Adrenal gland (tissue), 12 donors: ENCODE data around the gene PRTFDC1. TPM values are rescaled to one million over a fixed set of nuclear protein-coding genes. Genes with fewer than 3 reads are reported as not detected.
A peak's percentile ranks its signal among the peaks of the same experiment; 100 is the strongest.

Source experiments
- DNase-seq, 7 donors: peaks; one replicate each; pipeline ENCODE4 v3.0.0-alpha.2; 2019 to 2020
- H3K27ac ChIP-seq, 5 donors: fragments of 200-600 bp; sonication (generic) in 4 of 5; 1 replicate in 3 of 5; 2 replicates in 2 of 5; pipeline versions ENCODE4 v1.5.1 to v1.8.0; 2016 to 2020; ENCODE audit warnings: mild to moderate bottlenecking in 1 of 5
- H3K27me3 ChIP-seq: fragments of 200-600 bp; 2 replicates; pipeline ENCODE4 v1.8.0; 2021
- H3K36me3 ChIP-seq, 2 donors: fragments of 200-600 bp; replicated peaks in 1 of 2; 1 replicate in 1 of 2; 2 replicates in 1 of 2; pipeline versions ENCODE4 v1.5.1 to v1.8.0; 2018 to 2022
- H3K4me1 ChIP-seq, 2 donors: fragments of 200-600 bp; replicated peaks in 1 of 2; 1 replicate in 1 of 2; 2 replicates in 1 of 2; pipeline versions ENCODE4 v1.5.1 to v1.8.0; 2018 to 2021
- H3K4me3 ChIP-seq, 4 donors: fragments of 200-600 bp; sonication (generic) in 3 of 4; one replicate each; pipeline ENCODE4 v1.5.1; 2016 to 2018
- H3K9me3 ChIP-seq, 3 donors: fragments of 200-600 bp; sonication (generic) in 1 of 3; replicated peaks in 1 of 3; 1 replicate in 2 of 3; 2 replicates in 1 of 3; pipeline versions ENCODE4 v1.5.1 to v1.8.0; 2016 to 2021
- CTCF ChIP-seq, 6 experiments: fragments of 450-650 bp in 4 of 6; fragments of 200-600 bp in 2 of 6; sonication (generic) in 1 of 6; IDR thresholded peaks; 1 replicate in 5 of 6; 2 replicates in 1 of 6; pipeline versions ENCODE4 v1.5.1 to v1.8.0; 2016 to 2021; ENCODE audit warnings: antibody characterized with exemption in 6 of 6, mild to moderate bottlenecking in 2 of 6, moderate library complexity in 1 of 6
- POLR2A ChIP-seq, 2 donors: fragments of 450-650 bp; IDR thresholded peaks; one replicate each; pipeline ENCODE4 v1.6.1; 2017; ENCODE audit warnings: antibody characterized with exemption in 2 of 2, mild to moderate bottlenecking in 2 of 2, moderate library complexity in 1 of 2
- WGBS, 4 donors: extraction: QIAGEN DNeasy Blood & Tissue Kit in 2 of 4; methylation state at CpG; one replicate each; pipeline versions ENCODE4 v1.1.5 to v1.1.7; 2013 to 2017; 5-methylcytosine and 5-hydroxymethylcytosine counted together
- intact Hi-C, 2 donors: fragments of 100-400 bp; cut with DNase I; formaldehyde crosslinking; loops; one replicate each; pipeline versions ENCODE4 v1.14.1 to v1.15.0; 2022 to 2023
- polyA plus RNA-seq, 3 donors: library from polyadenylated mRNA; stranded (reverse); fragments of 200-250 nt in 2 of 3; fragments of 350-450 nt in 1 of 3; fragmentation: Illumina TruSeq in 1 of 3; extraction: RNeasy Lipid Tissue Mini Kit (QIAGEN cat#74804) in 1 of 3; gene quantifications; one replicate each; pipeline ENCODE4 v1.2.3, GENCODE V29; 2013 to 2014
- total RNA-seq, 9 donors: library from RNA; depleted of rRNA in 4 of 9; stranded (reverse); fragments of >200 nt in 4 of 9; fragments of 120-200 nt in 1 of 9; fragmentation: NEBNext Ultra II Directional in 1 of 9; extraction: Animal tissue kit (Norgen Biotek cat#: 25700) in 1 of 9; gene quantifications; one replicate each; pipeline versions ENCODE4 v1.1.0 to v1.2.4, GENCODE V29; 2013 to 2023
- donor health status: healthy with polysubstance abuse.
- donor health status: Bipolar disorder and iron deficiency.
- donor health status: DM: yes; HTN: yes; CAD: no.
- donor health status: DM: no; HTN: no; CAD: no.
- donor health status: DM: no; HTN: no; CAD: no.
- donor health status: DM: yes; HTN: yes; CAD: no.

The PRTFDC1 gene
- total and polyA plus RNA-seq, 12 donors: 13.5 to 56.5 (median 26.6) TPM

GRCh38 chr10:24822590-24822989 is 129.8 kb downstream of the PRTFDC1 start:
- no peak for TF ChIP-seq POLR2A (IDR thresholded peaks at IDR 0.05)
- TF ChIP-seq CTCF (IDR thresholded peaks at IDR 0.05): no peak
- H3K27ac ChIP-seq: no peak overlapping the region
- peaks cover 24 to 28% of the 10 kb centered on the region in 2 donors for H3K4me1 ChIP-seq
- intact Hi-C loops: no loop called here
- H3K27me3 ChIP-seq: no peaks in the 10 kb centered on the region
- H3K9me3 ChIP-seq: no peaks in the 10 kb centered on the region
- WGBS, 4 donors: 76 to 90% (median 81%) methylated on average over 2 of the region's 2 CpGs
- H3K36me3 ChIP-seq: no peaks in the 10 kb centered on the region
- H3K4me3 ChIP-seq: no peak overlapping the region
- no peak for DNase-seq

- Histone ChIP-seq H3K36me3 (no peaks in the 10 kb centered on the region), H3K27me3 (no peaks in the 10 kb centered on the region), H3K4me1 (peaks cover 24 to 28% of the 10 kb centered on the region in 2 donors), H3K4me3 (no peak overlapping the region), H3K27ac (no peak overlapping the region), H3K9me3 (no peaks in the 10 kb centered on the region)
- DNase-seq: peak in 6 of 7 donors; percentile 27 to 61 (median 39)
- 74 to 83% (median 80%) methylated on average over 3 of the region's 3 CpGs for WGBS, 4 donors
- intact Hi-C loops: no loop called here
- TF ChIP-seq POLR2A (IDR thresholded peaks at IDR 0.05): no peak
- TF ChIP-seq CTCF (IDR thresholded peaks at IDR 0.05): no peak
These were observed 130.4 kb downstream of the PRTFDC1 start for GRCh38 chr10:24821986-24822385.

DNA sequence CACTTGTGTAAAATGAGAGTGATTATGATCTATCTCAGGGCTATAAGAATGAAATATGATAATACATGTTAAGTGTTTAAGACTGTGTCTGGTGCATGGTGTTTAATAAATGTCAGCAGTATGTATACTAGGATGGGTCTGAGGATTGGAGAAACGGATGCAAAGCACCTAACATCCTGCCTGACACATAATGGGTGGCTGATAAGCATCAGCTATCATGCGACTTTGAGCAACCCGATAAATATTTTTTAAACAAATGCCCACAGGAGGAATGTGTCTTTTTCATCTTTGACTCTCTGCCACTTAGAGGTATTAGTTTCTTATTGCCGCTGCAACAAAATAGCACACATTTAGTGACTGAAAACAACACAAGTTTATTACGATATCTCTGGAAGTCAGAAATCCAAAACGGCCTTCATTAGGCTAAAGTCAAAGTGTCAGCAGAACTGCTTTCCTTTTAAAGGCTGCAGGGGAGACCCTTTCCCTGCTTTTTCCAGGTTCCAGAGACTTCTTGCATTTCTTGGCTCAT is 135.5 kb downstream of the PRTFDC1 start:
- Histone ChIP-seq H3K27me3 (no peaks in the 10 kb centered on the region), H3K36me3 (no peaks in the 10 kb centered on the region), H3K27ac (no peak overlapping the region), H3K9me3 (no peaks in the 10 kb centered on the region), H3K4me3 (no peak overlapping the region), H3K4me1 (peaks cover 8% of the 10 kb centered on the region in 2 donors)
- no peak for DNase-seq
- intact Hi-C loops: no loop called here
- 93 to 96% (median 95%) methylated on average over 6 of the region's 6 CpGs for WGBS, 4 donors
- TF ChIP-seq CTCF (IDR thresholded peaks at IDR 0.05) (no peak), POLR2A (IDR thresholded peaks at IDR 0.05) (no peak)

GRCh38 chr10:24814568-24815313 is 137.7 kb downstream of the PRTFDC1 start:
- intact Hi-C loops: no loop called here
- WGBS, 4 donors: 59 to 81% (median 69%) methylated on average over 11 of the region's 11 CpGs

More at GRCh38 chr10:24814568-24815313, 137.7 kb downstream of the PRTFDC1 start:
- Histone ChIP-seq H3K27me3 (no peaks in the 10 kb centered on the region), H3K9me3 (no peaks in the 10 kb centered on the region), H3K4me3 (no peak overlapping the region), H3K4me1 (no peaks in the 10 kb centered on the region), H3K36me3 (no peaks in the 10 kb centered on the region), H3K27ac (no peak overlapping the region)
- TF ChIP-seq POLR2A (IDR thresholded peaks at IDR 0.05) (no peak), CTCF (IDR thresholded peaks at IDR 0.05) (no peak)
- DNase-seq: peak in 6 of 7 donors; percentile 19 to 58 (median 40)
